Measurements from ENCODE around the gene TNFSF4. TPM values are rescaled to one million over a fixed set of nuclear protein-coding genes. Genes with fewer than 3 reads are reported as not detected.

Gene TNFSF4
- total RNA-seq, 1 donor from 2014 or later: 0.34 TPM

- Mint-ChIP-seq H3K27ac (ENCODE audit: unreplicated experiment) (no peak overlapping the region), H3K4me3 (ENCODE audit: unreplicated experiment) (no peak overlapping the region), H3K4me1 (ENCODE audit: low read depth, unreplicated experiment) (no peaks in the 10 kb centered on the region), H3K9me3 (ENCODE audit: unreplicated experiment) (no peaks in the 10 kb centered on the region), H3K36me3 (ENCODE audit: unreplicated experiment) (no peaks in the 10 kb centered on the region), H3K27me3 (ENCODE audit: unreplicated experiment) (peaks cover 3% of the 10 kb centered on the region)
- no peak for TF ChIP-seq CTCF (IDR thresholded peaks at IDR 0.05; ENCODE audit: partially characterized antibody, unreplicated experiment)
- no peak for DNase-seq
Measured at GRCh38 chr1:173204693-173205092, 2.4 kb downstream of the TNFSF4 start.

GRCh38 chr1:173202424-173203145, 4.5 kb downstream of the TNFSF4 start:
- TF ChIP-seq CTCF (IDR thresholded peaks at IDR 0.05; ENCODE audit: partially characterized antibody, unreplicated experiment): peak; percentile 28
- Mint-ChIP-seq H3K36me3 (ENCODE audit: unreplicated experiment) (no peaks in the 10 kb centered on the region), H3K27me3 (ENCODE audit: unreplicated experiment) (peaks cover 3% of the 10 kb centered on the region), H3K9me3 (ENCODE audit: unreplicated experiment) (no peaks in the 10 kb centered on the region), H3K4me1 (ENCODE audit: low read depth, unreplicated experiment) (no peaks in the 10 kb centered on the region), H3K4me3 (ENCODE audit: unreplicated experiment) (no peak overlapping the region), H3K27ac (ENCODE audit: unreplicated experiment) (no peak overlapping the region)
- DNase-seq: no peak

DNA sequence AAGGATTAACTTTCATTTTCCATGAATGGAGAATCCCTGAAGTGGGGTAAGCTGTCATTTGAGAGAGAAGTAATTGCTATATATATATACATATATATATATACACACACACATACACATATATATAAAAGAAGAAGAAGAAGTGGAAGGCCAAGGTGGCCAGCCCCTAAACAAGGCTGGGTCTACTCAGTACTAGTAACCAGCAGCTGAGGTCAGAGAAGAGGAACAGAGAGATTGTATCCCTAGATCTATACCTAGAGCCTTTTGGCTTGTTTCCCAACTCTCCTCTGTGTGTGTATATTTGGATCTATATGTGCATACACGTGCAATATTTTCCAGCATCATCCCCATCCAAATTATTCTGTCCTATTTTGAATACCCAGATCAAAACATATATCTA, 5.2 kb downstream of the TNFSF4 start:
- no peak overlapping the region for H3K4me3 Mint-ChIP-seq (ENCODE audit: unreplicated experiment)
- no peak overlapping the region for H3K27ac Mint-ChIP-seq (ENCODE audit: unreplicated experiment)
- peaks cover 3% of the 10 kb centered on the region for H3K27me3 Mint-ChIP-seq (ENCODE audit: unreplicated experiment)
- DNase-seq: no peak
- no peaks in the 10 kb centered on the region for H3K4me1 Mint-ChIP-seq (ENCODE audit: low read depth, unreplicated experiment)
- TF ChIP-seq CTCF (IDR thresholded peaks at IDR 0.05; ENCODE audit: partially characterized antibody, unreplicated experiment): no peak
- H3K36me3 Mint-ChIP-seq (ENCODE audit: unreplicated experiment): no peaks in the 10 kb centered on the region
- no peaks in the 10 kb centered on the region for H3K9me3 Mint-ChIP-seq (ENCODE audit: unreplicated experiment)

DNA sequence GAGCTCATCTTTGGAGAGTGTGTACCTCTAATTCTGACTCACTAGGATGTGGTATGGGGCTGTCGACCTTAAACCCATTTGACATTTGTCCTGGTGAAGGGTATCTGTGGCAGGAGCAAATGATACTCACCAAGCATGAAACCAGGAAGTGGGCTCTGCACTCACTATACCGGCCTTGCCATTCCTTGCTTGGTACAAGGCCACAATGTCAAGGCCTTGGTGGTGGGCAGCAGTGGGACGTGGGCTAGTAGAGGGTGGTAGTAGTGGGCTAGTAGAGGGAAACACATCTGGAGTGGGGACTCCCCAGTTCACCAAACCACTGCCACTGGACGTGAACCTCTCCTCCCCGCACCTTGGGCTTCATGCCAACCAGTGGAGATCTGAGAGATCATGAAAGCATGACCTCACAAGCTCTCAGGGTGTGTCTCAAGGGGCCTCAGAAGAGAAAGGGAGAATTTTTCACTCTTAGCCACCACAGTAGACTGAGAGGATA, 11.5 kb downstream of the TNFSF4 start:
- Mint-ChIP-seq H3K4me3 (ENCODE audit: unreplicated experiment) (no peak overlapping the region), H3K36me3 (ENCODE audit: unreplicated experiment) (no peaks in the 10 kb centered on the region), H3K27me3 (ENCODE audit: unreplicated experiment) (no peaks in the 10 kb centered on the region), H3K9me3 (ENCODE audit: unreplicated experiment) (no peaks in the 10 kb centered on the region), H3K4me1 (ENCODE audit: low read depth, unreplicated experiment) (no peaks in the 10 kb centered on the region), H3K27ac (ENCODE audit: unreplicated experiment) (no peak overlapping the region)
- no peak for DNase-seq
- no peak for TF ChIP-seq CTCF (IDR thresholded peaks at IDR 0.05; ENCODE audit: partially characterized antibody, unreplicated experiment)

GRCh38 chr1:173193639-173194038, 13.5 kb downstream of the TNFSF4 start:
- no peaks in the 10 kb centered on the region for H3K4me1 Mint-ChIP-seq (ENCODE audit: low read depth, unreplicated experiment)
- H3K27me3 Mint-ChIP-seq (ENCODE audit: unreplicated experiment): no peaks in the 10 kb centered on the region
- TF ChIP-seq CTCF (IDR thresholded peaks at IDR 0.05; ENCODE audit: partially characterized antibody, unreplicated experiment): no peak
- no peaks in the 10 kb centered on the region for H3K36me3 Mint-ChIP-seq (ENCODE audit: unreplicated experiment)
- H3K27ac Mint-ChIP-seq (ENCODE audit: unreplicated experiment): no peak overlapping the region
- H3K9me3 Mint-ChIP-seq (ENCODE audit: unreplicated experiment): no peaks in the 10 kb centered on the region
- DNase-seq: no peak
- no peak overlapping the region for H3K4me3 Mint-ChIP-seq (ENCODE audit: unreplicated experiment)
